Breast epithelium (tissue), 3 donors: ENCODE measurements around the gene RREB1.

Experiments used
- CTCF ChIP-seq, 3 donors: fragments of 450-650 bp; IDR thresholded peaks; one replicate each; pipeline ENCODE4 v1.5.1; 2016 to 2017; ENCODE audit warnings: antibody characterized with exemption in 3 of 3, mild to moderate bottlenecking in 3 of 3, moderate library complexity in 3 of 3
- POLR2A ChIP-seq: fragments of 450-650 bp; IDR thresholded peaks from one replicate; pipeline ENCODE4 v1.6.1; 2016; ENCODE audit warnings: antibody characterized with exemption, mild to moderate bottlenecking, moderate library complexity

- no peak for TF ChIP-seq CTCF (IDR thresholded peaks at IDR 0.05)
- TF ChIP-seq POLR2A = peak; percentile 19
Observed at GRCh38 chr6:7108196-7108963, 619 bp downstream of the RREB1 start.
